Panc1 (cell line): ENCODE results near the gene ZNF844. TPM values are rescaled to one million over a fixed set of nuclear protein-coding genes. Genes with fewer than 3 reads are reported as not detected.

ENCODE experiments used
- ATAC-seq: fragments of 200-7000 bp; cut with Tn5 transposase; 2 replicates; pipeline ENCODE4 v1.9.1; 2020; ENCODE audit warnings: mild to moderate bottlenecking, moderate library complexity
- BruUV-seq: library from RNA; stranded (reverse); fragments of 400-500 nt; replicated peaks from 2 replicates; lab custom pipeline; 2021; lab: Mats Ljungman, UMichigan
- CTCF ChIA-PET: fragments of 300-600 bp; sonication (Branson Sonifier 250); formaldehyde crosslinking; loops from one replicate; lab custom pipeline; 2022; ENCODE audit warnings: antibody characterized with exemption; lab: Charles Lee
- POLR2A ChIA-PET: fragments of 300-600 bp; sonication (Branson Sonifier 250); formaldehyde crosslinking; loops from one replicate; lab custom pipeline; 2022; ENCODE audit warnings: antibody characterized with exemption; lab: Charles Lee
- DNase-seq: peaks from one replicate; pipeline ENCODE4 v3.0.0-alpha.2; 2010; ENCODE audit warnings: low read depth, low spot score
- H3K27ac ChIP-seq: 2 replicates; pipeline ENCODE4 v1.5.1; 2011; ENCODE audit warnings: mild to moderate bottlenecking, low read length, inconsistent platforms
- H3K27me3 ChIP-seq: fragments of 200-500 bp; sonication (Bioruptor generic); 2 replicates; pipeline ENCODE4 v1.6.0; 2014; ENCODE audit warnings: low read length, inconsistent platforms; ENCODE audit not compliant: control insufficient read depth, insufficient read depth
- H3K36me3 ChIP-seq: fragments of 200-500 bp; sonication (Bioruptor generic); 2 replicates; pipeline ENCODE4 v1.5.1; 2014; ENCODE audit warnings: inconsistent platforms, mild to moderate bottlenecking, low read length, moderate library complexity; ENCODE audit not compliant: control insufficient read depth, insufficient read depth
- H3K4me1 ChIP-seq: 2 replicates; pipeline ENCODE4 v1.5.1; 2011; ENCODE audit warnings: inconsistent platforms, mild to moderate bottlenecking, low read length, moderate library complexity; ENCODE audit not compliant: control insufficient read depth, insufficient read depth
- H3K4me3 ChIP-seq, 2 experiments: 2 replicates each; pipeline ENCODE4 v1.5.1; 2011 to 2012; ENCODE audit warnings: low read depth in 2 of 2, low read length in 2 of 2, mild to moderate bottlenecking in 2 of 2, inconsistent platforms in 1 of 2, moderate library complexity in 1 of 2
- H3K9me3 ChIP-seq: fragments of 200-500 bp; sonication (Bioruptor generic); 2 replicates; pipeline ENCODE4 v1.5.1; 2014; ENCODE audit warnings: low read depth, mild to moderate bottlenecking, inconsistent platforms, low read length, moderate library complexity; ENCODE audit not compliant: control insufficient read depth, insufficient read depth
- POLR2AphosphoS5 ChIP-seq: IDR thresholded peaks from 2 replicates; pipeline ENCODE4 v1.6.1; 2012; ENCODE audit warnings: mild to moderate bottlenecking, low read depth, low read length, moderate library complexity
- SIN3A ChIP-seq: IDR thresholded peaks from 2 replicates; pipeline ENCODE4 v1.6.1; 2012; ENCODE audit warnings: low read depth, mild to moderate bottlenecking, low read length, moderate library complexity, borderline replicate concordance; ENCODE audit not compliant: insufficient read depth
- TCF7L2 ChIP-seq: IDR thresholded peaks from 2 replicates; pipeline ENCODE4 v1.6.1; 2011; ENCODE audit warnings: mild to moderate bottlenecking, low read depth, low read length, inconsistent platforms
- in situ Hi-C: cut with HindIII; loops from 2 replicates; pipeline ENCODE4 v1.10.0; 2016; ENCODE audit warnings: low sequenced_read_pairs, low pct_unique_long_range_greater_than_20kb
- intact Hi-C: fragments of 100-400 bp; cut with micrococcal nuclease; formaldehyde crosslinking; loops from one replicate; pipeline ENCODE4 v1.10.0; 2022; ENCODE audit not compliant: unreplicated experiment
- total RNA-seq: library from RNA; stranded (reverse); gene quantifications from one replicate; pipeline ENCODE4 v1.2.1, GENCODE V29; 2021; ENCODE audit not compliant: unreplicated experiment
- TF ChIP-seq, protein P1 (sequence below), 2 experiments: IDR thresholded peaks; 2 replicates each; pipeline ENCODE4 v1.6.1; 2011 to 2012; ENCODE audit warnings: low read depth in 2 of 2, control low read depth in 1 of 2, low read length in 1 of 2, mild to moderate bottlenecking in 1 of 2, moderate library complexity in 1 of 2; ENCODE audit not compliant: insufficient read depth in 1 of 2
- TF ChIP-seq, protein P2 (sequence below): fragments of 450-650 bp; IDR thresholded peaks from 2 replicates; pipeline ENCODE4 v1.5.1; 2017; ENCODE audit warnings: mild to moderate bottlenecking

ZNF844 gene
- total RNA-seq, 1 experiment from 2014 or later = 8.6 TPM

DNA sequence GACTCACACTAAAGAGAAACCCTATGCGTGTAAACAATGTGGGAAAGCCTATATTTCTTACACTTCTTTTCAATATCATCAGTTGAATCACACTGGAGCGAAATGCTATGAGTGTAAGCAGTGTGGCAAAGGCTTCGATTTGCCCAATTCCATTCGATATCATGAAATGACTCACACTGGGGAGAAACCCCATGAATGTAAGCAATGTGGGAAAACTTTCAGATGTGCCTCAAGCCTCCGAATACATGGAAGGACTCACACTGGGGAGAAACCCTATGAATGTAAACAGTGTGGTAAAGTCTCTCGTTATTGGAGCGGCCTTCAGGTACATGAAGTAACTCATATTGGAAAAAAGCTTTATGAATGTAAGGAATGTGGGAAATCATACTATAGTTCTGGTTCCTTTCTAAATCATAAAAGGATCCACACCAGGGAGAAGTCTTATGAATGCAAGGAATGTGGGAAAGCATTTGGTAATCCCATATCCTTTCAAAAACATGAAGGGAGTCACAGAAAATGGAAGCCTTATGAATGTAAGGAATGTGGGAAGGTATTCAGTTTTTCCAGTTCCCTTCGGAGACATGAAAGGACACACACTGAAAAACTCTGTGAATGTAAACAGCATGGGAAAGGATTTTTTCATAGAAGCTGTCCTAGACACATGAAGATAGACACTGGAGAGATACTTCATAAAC, 47.6 kb downstream of the ZNF844 start:
- no peak for DNase-seq

DNA sequence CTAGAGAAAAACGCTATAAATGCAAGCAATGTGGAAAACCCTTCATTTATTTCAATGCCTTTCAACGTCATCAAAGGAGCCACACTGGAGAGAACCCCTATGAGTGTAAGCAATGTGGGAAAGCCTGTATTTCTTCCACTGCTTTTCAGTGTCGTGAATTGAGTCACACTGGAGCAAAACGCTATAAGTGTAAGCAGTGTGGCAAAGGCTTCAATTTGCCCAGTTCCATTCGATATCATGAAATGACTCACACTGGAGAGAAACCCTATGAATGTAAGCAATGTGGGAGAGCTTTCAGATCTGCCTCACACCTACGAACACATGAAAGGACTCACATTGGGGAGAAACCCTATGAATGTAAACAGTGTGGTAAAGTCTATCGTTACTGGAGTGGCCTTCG, 48.2 kb downstream of the ZNF844 start:
- POLR2A ChIA-PET = no interaction called here
- peaks cover 44% of the 10 kb centered on the region for H3K9me3 ChIP-seq
- H3K4me1 ChIP-seq = no peaks in the 10 kb centered on the region
- TF ChIP-seq, protein P1, sequence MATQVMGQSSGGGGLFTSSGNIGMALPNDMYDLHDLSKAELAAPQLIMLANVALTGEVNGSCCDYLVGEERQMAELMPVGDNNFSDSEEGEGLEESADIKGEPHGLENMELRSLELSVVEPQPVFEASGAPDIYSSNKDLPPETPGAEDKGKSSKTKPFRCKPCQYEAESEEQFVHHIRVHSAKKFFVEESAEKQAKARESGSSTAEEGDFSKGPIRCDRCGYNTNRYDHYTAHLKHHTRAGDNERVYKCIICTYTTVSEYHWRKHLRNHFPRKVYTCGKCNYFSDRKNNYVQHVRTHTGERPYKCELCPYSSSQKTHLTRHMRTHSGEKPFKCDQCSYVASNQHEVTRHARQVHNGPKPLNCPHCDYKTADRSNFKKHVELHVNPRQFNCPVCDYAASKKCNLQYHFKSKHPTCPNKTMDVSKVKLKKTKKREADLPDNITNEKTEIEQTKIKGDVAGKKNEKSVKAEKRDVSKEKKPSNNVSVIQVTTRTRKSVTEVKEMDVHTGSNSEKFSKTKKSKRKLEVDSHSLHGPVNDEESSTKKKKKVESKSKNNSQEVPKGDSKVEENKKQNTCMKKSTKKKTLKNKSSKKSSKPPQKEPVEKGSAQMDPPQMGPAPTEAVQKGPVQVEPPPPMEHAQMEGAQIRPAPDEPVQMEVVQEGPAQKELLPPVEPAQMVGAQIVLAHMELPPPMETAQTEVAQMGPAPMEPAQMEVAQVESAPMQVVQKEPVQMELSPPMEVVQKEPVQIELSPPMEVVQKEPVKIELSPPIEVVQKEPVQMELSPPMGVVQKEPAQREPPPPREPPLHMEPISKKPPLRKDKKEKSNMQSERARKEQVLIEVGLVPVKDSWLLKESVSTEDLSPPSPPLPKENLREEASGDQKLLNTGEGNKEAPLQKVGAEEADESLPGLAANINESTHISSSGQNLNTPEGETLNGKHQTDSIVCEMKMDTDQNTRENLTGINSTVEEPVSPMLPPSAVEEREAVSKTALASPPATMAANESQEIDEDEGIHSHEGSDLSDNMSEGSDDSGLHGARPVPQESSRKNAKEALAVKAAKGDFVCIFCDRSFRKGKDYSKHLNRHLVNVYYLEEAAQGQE (IDR thresholded peaks at IDR 0.05; ENCODE audit: insufficient read depth in 1 of 2, low read depth in 2 of 2, low read length in 1 of 2) = no peak
- TF ChIP-seq, protein P2, sequence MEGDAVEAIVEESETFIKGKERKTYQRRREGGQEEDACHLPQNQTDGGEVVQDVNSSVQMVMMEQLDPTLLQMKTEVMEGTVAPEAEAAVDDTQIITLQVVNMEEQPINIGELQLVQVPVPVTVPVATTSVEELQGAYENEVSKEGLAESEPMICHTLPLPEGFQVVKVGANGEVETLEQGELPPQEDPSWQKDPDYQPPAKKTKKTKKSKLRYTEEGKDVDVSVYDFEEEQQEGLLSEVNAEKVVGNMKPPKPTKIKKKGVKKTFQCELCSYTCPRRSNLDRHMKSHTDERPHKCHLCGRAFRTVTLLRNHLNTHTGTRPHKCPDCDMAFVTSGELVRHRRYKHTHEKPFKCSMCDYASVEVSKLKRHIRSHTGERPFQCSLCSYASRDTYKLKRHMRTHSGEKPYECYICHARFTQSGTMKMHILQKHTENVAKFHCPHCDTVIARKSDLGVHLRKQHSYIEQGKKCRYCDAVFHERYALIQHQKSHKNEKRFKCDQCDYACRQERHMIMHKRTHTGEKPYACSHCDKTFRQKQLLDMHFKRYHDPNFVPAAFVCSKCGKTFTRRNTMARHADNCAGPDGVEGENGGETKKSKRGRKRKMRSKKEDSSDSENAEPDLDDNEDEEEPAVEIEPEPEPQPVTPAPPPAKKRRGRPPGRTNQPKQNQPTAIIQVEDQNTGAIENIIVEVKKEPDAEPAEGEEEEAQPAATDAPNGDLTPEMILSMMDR = no peak
- TF ChIP-seq TCF7L2 = no peak
- no peak for TF ChIP-seq POLR2AphosphoS5
- no peak for TF ChIP-seq SIN3A
- no peak overlapping the region for H3K4me3 ChIP-seq
- 0 out of 2 replicates have a peak, but pooled peaks cover 3% of the 10 kb centered on the region for H3K36me3 ChIP-seq
- intact Hi-C loops = no loop called here
- H3K27me3 ChIP-seq = no peaks in the 10 kb centered on the region
- no peak for DNase-seq
- CTCF ChIA-PET = no interaction called here
- H3K27ac ChIP-seq = no peak overlapping the region
- BruUV-seq = no TSS peak
- no peak for ATAC-seq
- in situ Hi-C loops = no loop called here

More for the DNA sequence above, 47.6 kb downstream of the ZNF844 start:
- in situ Hi-C loops = no loop called here
- no peaks in the 10 kb centered on the region for H3K27me3 ChIP-seq
- BruUV-seq = no TSS peak
- no peak overlapping the region for H3K4me3 ChIP-seq
- H3K27ac ChIP-seq = no peak overlapping the region
- ChIA-PET CTCF (no interaction called here), POLR2A (no interaction called here)
- H3K36me3 ChIP-seq = 0 out of 2 replicates have a peak, but pooled peaks cover 3% of the 10 kb centered on the region
- no peaks in the 10 kb centered on the region for H3K4me1 ChIP-seq
- ATAC-seq = no peak
- intact Hi-C loops = no loop called here
- H3K9me3 ChIP-seq = peaks cover 44% of the 10 kb centered on the region
- TF ChIP-seq TCF7L2 (no peak), SIN3A (no peak), POLR2AphosphoS5 (no peak)
- TF ChIP-seq, protein P2 = no peak
- TF ChIP-seq, protein P1 (IDR thresholded peaks at IDR 0.05; ENCODE audit: insufficient read depth in 1 of 2, low read depth in 2 of 2, low read length in 1 of 2) = no peak
